ENCODE measurements around the gene FOXP3.

- no peak for TF ChIP-seq CTCF (IDR thresholded peaks at IDR 0.05; ENCODE audit: low read length)
- TF ChIP-seq EZH2phosphoT487 (IDR thresholded peaks at IDR 0.05; ENCODE audit: low read length), result no peak
Observed at GRCh38 chrX:49225858-49226257, 38.7 kb downstream of the FOXP3 start.

Measured in MM.1S (cell line).